Suprapubic skin (tissue), 3 donors: ENCODE measurements around the gene MET.

Source experiments
- POLR2A ChIP-seq, 2 donors: fragments of 450-650 bp; IDR thresholded peaks; one replicate each; pipeline ENCODE4 v1.6.1; 2017; ENCODE audit warnings: antibody characterized with exemption in 2 of 2, mild to moderate bottlenecking in 2 of 2, moderate library complexity in 2 of 2
- TF ChIP-seq, protein P1 (sequence below), 2 donors: fragments of 200-600 bp in 1 of 2; fragments of 450-650 bp in 1 of 2; sonication (generic) in 1 of 2; IDR thresholded peaks; one replicate each; pipeline ENCODE4 v1.5.1; 2016 to 2019; ENCODE audit warnings: antibody characterized with exemption in 2 of 2, mild to moderate bottlenecking in 1 of 2, moderate library complexity in 1 of 2

DNA sequence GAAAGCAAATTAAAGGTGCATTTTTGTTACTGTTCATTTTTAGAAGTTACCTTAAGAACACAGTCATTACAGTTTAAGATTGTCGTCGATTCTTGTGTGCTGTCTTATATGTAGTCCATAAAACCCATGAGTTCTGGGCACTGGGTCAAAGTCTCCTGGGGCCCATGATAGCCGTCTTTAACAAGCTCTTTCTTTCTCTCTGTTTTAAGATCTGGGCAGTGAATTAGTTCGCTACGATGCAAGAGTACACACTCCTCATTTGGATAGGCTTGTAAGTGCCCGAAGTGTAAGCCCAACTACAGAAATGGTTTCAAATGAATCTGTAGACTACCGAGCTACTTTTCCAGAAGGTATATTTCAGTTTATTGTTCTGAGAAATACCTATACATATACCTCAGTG is 99.6 kb downstream of the MET start:
- TF ChIP-seq POLR2A (IDR thresholded peaks at IDR 0.05): no peak
- TF ChIP-seq, protein P1, sequence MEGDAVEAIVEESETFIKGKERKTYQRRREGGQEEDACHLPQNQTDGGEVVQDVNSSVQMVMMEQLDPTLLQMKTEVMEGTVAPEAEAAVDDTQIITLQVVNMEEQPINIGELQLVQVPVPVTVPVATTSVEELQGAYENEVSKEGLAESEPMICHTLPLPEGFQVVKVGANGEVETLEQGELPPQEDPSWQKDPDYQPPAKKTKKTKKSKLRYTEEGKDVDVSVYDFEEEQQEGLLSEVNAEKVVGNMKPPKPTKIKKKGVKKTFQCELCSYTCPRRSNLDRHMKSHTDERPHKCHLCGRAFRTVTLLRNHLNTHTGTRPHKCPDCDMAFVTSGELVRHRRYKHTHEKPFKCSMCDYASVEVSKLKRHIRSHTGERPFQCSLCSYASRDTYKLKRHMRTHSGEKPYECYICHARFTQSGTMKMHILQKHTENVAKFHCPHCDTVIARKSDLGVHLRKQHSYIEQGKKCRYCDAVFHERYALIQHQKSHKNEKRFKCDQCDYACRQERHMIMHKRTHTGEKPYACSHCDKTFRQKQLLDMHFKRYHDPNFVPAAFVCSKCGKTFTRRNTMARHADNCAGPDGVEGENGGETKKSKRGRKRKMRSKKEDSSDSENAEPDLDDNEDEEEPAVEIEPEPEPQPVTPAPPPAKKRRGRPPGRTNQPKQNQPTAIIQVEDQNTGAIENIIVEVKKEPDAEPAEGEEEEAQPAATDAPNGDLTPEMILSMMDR (IDR thresholded peaks at IDR 0.05): no peak
